ENCODE data around the gene MBL2.

MBL2 gene

GRCh38 chr10:52772623-52773022 lies at the start of gene MBL2:
MBL2 (minus strand) TSS chr10:52772784; CDS start chr10:52771635, 1,149 bp downstream.
- DNase-seq = no peak

GRCh38 chr10:52820309-52820708 lies 47.7 kb upstream of the MBL2 start:
- no peak for DNase-seq

DNA sequence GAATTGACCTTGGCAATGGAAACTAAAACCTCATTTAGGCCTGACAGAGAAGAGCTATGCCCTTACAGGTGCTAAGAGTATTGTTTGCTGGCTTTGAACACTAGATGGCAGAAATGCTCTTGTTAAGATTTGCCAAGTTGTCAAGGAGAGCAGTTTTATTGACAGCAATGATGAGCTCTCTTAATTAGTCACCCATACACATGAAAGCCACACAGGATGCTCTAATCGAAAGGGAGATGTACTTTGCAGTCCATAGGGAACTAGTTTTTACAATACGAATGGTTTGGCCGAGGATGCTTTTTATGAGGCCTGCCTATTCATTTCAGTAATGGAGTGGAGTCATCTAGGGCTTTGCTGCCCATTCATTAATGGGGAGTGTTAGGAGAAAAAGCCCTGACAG lies 45.4 kb upstream of the MBL2 start:
- no peak for DNase-seq

DNA sequence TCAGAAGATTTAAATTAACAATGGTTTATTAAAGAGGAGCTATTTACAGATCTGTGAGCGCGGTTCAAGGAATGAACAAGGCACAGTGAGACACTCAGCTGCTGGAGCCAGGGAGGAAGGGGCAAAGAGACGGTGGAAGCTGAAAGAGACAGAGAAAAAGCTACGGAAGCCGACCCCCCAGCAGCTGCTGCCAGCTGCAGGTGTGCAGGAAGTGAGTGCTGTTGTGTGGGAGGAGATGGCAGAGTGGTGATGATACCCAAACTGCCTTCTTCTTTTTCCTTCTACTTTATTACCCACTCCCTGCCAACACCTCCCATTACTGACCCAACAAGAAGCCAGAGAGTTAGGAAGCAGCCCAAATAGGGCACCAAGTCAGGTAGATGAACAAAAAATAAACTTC lies 41.9 kb upstream of the MBL2 start:
- DNase-seq = no peak

DNA sequence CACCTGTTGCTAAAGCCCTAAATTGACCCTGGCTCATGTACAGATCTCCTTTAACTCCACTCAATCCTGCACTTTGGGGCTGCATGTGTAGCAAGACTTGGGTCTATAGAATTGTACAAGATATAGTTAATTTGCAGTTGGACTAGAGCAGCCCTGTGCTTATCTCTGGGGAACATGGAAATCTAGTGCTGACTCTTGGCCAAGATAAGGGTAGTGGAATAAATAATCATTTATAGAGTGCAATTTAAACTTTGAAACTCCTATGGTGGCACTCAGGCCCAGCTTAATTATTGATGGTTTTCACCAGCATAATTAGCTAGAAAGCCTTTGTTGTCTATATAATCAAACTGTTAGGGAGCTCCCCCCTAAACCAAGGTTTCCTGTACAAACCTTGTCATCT lies 39.2 kb upstream of the MBL2 start:
- no peak for DNase-seq

DNA sequence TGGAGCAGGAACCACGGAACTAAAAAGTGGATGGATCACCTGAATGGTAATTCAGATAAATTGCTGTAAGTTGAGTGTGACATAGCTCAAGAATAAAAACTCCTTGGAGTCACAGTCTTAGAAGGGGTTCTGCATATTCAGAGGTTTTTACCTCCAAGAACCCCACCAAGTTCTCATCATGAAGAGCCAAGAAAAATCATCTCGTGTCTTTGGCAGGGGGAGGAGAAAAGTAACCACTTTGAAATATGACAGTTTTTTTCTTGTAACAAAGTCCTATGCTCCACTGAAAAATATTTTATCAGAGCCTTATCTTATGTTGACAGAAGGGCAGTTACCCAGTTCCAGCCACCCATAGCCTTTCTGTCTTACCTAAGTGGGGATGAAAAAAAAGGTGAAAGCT lies 38.2 kb upstream of the MBL2 start:
- DNase-seq = no peak

DNA sequence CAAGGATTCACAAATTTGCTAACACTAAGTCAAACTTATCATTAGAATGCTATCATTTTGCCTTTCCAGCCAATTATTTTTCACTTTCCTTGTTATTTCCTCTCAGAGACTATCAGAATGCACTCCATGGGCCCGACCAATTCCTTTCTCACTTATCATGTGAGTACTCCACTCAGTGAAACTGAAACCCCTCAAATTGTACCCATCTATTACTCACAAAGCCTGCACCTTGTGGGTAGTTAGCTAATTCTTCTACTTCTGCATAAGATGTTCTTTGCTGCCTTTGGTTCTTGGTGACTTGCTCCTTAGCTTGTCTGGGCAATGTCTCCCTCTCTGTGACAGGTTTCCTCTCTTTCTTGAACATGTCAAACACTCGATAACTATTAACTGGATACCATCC lies 35.2 kb upstream of the MBL2 start:
- DNase-seq = no peak

DNA sequence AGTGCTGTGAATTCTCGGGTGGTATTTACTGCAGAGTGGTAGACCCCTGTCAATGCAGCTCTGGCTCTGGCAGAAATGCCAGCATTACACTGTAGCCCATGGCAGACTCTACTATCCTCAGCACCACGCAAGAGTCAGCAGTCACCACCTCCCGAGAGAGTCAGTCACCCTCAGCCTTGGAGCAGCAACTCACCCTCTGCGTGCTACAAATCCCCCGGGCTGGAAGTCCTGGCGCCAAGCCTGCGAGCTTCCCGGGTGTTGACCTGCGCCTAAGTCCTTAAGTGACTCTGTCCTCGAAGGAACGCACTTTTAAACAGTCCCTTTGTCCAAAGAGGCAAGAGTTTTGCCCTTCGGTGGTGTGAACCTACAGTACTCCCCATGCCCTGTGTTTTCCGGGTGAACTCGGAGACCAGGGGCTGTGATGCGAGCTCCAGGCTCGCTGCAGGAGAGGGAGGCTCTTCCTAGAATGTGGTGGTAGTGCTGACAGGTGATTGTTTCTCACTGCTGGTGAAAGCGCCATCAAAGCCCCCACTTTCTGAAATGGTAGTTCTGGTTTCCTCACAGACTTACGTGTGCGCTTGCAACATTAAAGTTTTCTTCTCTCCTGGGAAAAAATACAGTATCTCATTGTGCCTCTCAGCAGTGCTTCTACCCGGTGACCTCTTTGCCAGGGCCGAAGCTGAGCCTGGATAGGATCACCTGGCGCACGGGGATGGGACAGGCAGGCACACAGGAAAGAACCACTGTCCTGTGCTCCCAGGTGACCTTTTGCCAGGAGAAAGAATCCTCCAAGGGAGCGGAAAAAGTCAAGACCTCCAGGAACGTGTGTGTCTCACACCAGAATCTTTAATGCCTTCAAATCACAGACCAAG lies 33.1 kb upstream of the MBL2 start:
- DNase-seq = no peak

DNA sequence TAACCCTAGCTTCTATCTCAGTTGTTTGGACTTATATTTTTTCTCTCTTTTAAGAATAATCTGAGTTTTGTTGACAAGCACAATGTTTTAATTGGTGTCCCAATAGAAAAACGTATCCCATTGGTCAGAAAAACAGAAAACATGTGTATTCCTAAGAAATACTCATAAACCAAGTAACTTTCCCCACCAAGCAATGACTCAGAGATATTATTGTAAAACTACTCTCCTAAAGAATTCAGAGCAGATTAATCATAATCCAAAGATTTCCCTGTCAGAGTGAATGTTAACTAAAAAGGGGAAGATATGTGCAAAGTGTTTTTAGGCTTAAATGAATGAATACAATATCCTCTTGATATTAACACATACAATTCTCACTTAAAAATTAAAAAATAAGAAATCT lies 29.4 kb upstream of the MBL2 start:
- no peak for DNase-seq

DNA sequence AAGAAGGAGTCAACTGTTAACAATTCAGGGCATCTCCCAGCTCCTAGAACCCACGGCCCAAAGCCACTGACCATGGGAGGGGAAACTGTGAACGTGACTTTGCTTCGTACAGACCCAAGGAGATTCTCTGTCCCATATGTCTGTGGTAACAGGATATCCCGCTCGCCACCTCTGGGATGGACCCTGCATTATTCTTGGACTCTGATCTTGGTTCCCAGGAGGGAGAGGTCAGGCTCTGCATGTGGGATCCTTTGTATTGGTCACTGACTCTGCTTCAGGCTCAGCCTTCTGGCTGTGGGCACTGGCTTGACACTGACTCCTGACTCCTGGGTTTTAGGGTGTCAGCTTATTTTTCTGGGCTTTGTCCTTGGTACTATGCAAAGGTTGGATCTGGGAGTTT lies 13.5 kb upstream of the MBL2 start:
- DNase-seq = no peak

GRCh38 chr10:52785418-52785817 lies 12.8 kb upstream of the MBL2 start:
- no peak for DNase-seq

- no peak for DNase-seq
These were observed 11.1 kb upstream of the MBL2 start for GRCh38 chr10:52783726-52784125.

DNA sequence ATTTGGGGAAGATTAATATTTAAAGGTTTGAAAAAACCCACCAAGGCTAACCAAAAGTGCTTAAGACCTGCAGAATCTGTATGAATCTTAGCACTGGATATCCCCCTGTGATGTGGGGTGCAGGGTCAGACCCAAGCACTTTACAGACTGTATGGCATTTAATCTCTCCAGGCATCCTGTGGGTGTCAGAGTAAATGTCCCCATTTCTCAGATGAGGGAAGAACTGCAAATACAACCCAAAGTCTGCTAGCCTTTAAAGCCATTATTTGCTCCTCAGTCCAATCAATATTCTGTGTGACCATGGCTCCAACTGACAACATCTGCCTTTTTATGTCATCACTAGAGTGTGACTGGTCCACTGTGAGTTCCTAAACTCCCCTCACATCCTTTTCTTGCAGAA lies 10.0 kb upstream of the MBL2 start:
- DNase-seq = no peak

DNA sequence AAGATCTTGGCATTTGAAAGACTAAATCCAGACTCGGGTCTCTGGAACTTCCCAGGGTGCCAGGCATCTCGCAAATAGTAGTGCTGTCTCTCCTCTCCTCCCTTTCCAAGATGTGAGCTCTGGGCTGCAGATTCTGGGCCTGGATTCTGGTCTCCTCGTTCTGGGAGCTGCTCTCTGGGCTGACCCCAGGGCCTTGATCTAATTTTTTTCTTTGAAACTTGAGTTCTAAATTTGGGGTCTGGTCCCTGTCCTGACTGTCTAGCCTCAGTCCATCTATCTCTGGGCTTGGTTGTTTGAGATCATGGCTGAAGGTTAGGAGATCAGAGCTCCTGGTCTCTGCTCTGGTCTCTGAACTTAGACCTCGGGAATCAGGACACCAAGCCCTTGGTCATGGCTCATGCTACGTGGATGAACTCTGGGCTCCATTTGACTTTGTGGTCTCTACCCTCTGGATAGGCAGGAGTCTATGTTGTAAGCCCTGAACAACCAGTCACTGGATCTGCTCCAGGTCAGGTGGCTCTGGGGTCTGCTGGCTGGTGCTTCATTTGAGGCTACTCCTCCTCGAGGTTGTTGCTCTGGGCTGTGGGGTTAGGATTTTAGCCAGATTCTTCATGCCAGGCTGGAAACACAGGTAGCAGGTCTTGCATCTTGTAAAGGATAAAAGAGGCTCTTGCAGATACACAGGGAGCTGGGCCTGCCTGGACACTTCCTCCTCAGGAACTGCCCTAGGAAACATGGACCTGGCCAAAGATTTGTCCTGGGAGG lies 8.0 kb upstream of the MBL2 start:
- no peak for DNase-seq

GRCh38 chr10:52779541-52780390 lies 7.2 kb upstream of the MBL2 start:
- DNase-seq = peak; percentile 79

DNA sequence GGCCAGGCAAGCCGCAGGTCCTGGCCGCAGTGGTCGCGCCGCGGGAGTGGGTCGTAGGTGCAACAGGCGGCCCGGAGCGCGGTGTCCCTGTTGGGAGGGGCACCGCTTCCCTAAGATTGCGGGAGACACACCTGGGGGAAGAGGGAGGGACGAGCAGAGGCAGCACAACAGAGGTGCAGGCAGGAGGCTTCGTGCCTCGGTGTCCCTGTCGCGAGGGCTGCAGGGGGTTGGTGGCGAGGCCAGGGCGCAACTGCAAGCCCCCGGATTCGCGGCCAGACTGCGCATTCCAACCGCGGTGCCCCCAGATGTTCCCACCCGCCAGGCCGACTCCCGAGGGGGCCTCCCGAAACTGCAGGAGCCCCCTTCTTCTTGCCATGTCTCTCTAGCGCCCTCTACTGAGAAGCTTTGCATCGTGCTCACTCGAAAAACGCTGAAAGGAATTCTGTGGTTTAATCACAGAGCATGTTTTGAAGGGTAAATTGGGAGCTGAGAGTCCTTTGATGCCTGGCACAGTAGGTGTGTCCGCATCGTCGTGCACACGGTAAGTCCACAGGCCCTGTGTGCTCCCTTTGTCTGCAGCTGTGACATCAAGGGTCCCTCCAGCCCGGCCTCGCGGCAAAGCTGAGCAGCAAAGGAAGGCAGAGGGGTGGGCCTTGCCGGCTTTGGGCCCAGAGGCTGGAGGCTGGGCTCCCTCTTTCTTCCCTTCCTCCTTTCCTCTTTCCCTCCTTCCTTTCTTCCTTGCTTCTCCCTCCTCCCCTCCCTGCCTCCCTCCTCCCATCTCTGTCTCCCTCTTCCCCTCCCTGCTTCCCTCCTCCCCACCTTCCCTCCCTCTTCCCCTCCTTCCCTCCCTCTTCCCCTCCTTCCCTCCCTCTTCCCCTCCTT lies 6.2 kb upstream of the MBL2 start:
- no peak for DNase-seq

DNA sequence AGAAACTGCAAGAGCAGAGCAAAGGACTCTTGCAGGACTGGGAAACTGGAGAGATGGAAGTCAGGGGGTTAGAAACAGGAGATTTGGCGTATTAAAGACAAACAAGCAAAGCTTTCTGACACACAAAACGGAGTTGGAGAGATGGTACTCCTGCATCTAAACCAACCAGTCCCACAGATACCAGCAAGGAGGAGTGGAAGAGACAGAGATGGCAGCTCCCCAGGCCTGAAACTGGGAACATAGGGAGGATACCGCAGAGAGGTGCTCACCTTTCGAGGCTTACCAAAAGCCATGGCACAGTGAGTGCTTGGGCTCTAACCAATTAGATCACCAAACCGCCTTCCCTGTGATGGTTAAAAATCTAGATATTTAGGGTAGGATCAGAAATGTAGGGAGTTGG lies 4.8 kb upstream of the MBL2 start:
- no peak for DNase-seq

DNA sequence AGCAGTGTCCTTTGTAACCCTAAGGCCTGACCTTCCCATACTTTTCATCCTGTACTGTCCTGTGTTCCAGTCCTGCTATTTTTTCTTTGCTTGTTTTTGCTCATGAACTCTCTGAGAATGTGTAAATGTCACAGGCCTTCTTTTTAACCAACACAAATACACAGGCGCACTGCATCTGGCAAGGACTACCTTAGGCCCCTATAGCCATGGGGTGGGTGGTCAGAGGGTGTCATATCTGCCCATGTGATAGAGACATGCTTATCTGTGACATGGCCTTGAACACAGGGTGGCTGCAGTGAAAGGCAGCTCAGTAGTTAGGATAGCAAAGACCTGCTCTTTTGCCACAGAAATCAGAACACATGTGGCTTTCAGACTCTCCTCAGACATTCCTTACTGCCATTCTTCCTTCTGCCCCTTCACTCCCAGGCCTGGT lies 3.9 kb upstream of the MBL2 start:
- no peak for DNase-seq

DNA sequence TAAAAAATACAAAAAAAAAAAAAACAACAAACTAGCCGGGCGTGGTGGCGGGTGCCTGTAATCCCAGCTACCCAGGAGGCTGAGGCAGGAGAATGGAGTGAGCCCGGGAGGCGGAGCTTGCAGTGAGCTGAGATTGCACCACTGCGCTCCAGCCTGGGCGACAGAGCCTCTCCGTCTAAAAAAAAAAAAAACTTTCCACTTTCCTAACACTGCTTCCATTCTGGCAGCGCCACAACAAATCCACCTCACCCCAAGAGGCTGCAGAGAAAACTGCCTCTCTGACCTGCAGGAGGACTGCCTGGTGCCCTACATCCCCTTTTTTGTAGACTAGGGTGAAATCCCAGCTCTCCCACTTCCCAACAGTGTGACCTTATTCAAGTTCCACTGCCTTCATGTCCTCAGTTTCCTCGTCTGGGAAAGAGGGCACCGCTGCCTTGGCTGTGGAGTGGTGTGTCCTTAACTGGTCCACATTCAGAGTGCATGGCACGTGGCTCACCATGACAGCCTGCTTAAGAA lies 2.6 kb upstream of the MBL2 start:
- no peak for DNase-seq

GRCh38 chr10:52774600-52775106 lies 2.1 kb upstream of the MBL2 start:
- DNase-seq = no peak

DNA sequence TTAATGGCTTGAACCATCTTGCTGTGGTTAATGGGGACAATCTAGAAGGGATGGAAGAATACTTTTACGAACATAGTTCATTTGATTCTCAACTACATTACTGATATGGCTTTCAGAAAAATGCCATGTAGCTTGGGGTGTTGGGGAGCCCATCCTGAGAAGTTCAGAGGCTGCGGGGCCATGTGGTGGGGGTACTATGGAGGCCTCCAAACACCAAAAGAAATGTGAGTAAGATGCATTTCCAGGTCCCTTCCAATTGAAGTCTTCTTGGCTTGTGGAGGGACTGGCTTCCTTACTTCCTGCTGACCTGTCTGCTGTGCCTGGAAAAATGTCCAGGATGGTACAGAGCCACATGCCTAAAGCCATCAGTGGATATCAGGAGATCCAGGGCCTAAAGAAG lies 1.6 kb upstream of the MBL2 start:
- DNase-seq = no peak

Data from stimulated activated CD8-positive, alpha-beta memory T cell treated with anti-CD3 and anti-CD28 coated beads, Interleukin-4, amount 100 ng/mL, for 48 hours (primary cell).